Caco-2 (cell line): ENCODE results near the gene FAXC. TPM values are rescaled to one million over a fixed set of nuclear protein-coding genes. Genes with fewer than 3 reads are reported as not detected.

Experiments
- BruUV-seq: library from RNA; stranded (reverse); fragments of 400-500 nt; replicated peaks from 2 replicates; lab custom pipeline; 2021; lab: Mats Ljungman, UMichigan
- CTCF ChIA-PET: fragments of 300-600 bp; sonication (Branson Sonifier 250); formaldehyde crosslinking; loops from one replicate; lab custom pipeline; 2022; ENCODE audit warnings: antibody characterized with exemption; lab: Charles Lee
- POLR2A ChIA-PET: fragments of 300-600 bp; sonication (Branson Sonifier 250); formaldehyde crosslinking; loops from one replicate; lab custom pipeline; 2022; ENCODE audit warnings: antibody characterized with exemption; lab: Charles Lee
- DNase-seq, 2 experiments: peaks; one replicate each; pipeline versions ENCODE4 v3.0.0 to v3.0.0-alpha.2; 2020 to 2022
- H3K27me3 ChIP-seq: replicated peaks from 2 replicates; pipeline ENCODE4 v1.6.0; 2011; ENCODE audit warnings: low read length; ENCODE audit not compliant: control insufficient read depth, insufficient read depth
- H3K36me3 ChIP-seq: 2 replicates; pipeline ENCODE4 v1.5.1; 2011; ENCODE audit warnings: low read length; ENCODE audit not compliant: control insufficient read depth, insufficient read depth
- H3K4me1 ChIP-seq: fragments of 250-450 bp; sonication (Bioruptor Pico); 2 replicates; pipeline ENCODE4 v1.5.1; 2020; ENCODE audit warnings: mild to moderate bottlenecking
- H3K4me3 ChIP-seq: 2 replicates; pipeline ENCODE4 v1.5.1; 2011; ENCODE audit warnings: low read depth, mild to moderate bottlenecking, control low read depth, low read length
- H3K9me3 ChIP-seq: fragments of 250-450 bp; sonication (Bioruptor Pico); 2 replicates; pipeline ENCODE4 v1.5.1; 2020; ENCODE audit warnings: mild to moderate bottlenecking, moderate library complexity
- H3K27ac Mint-ChIP-seq: one replicate; pipeline ENCODE4 v1.8.0; 2022; ENCODE audit warnings: mixed read lengths; ENCODE audit not compliant: unreplicated experiment
- H3K27me3 Mint-ChIP-seq: one replicate; pipeline ENCODE4 v1.8.0; 2022; ENCODE audit warnings: mixed read lengths; ENCODE audit not compliant: insufficient read depth, unreplicated experiment
- H3K36me3 Mint-ChIP-seq: one replicate; pipeline ENCODE4 v1.8.0; 2022; ENCODE audit warnings: mild to moderate bottlenecking, mixed read lengths; ENCODE audit not compliant: insufficient read depth, unreplicated experiment
- H3K4me1 Mint-ChIP-seq: one replicate; pipeline ENCODE4 v1.8.0; 2022; ENCODE audit warnings: low read depth, mixed read lengths; ENCODE audit not compliant: unreplicated experiment
- H3K4me3 Mint-ChIP-seq: one replicate; pipeline ENCODE4 v1.8.0; 2022; ENCODE audit warnings: mild to moderate bottlenecking, moderate library complexity, mixed read lengths; ENCODE audit not compliant: unreplicated experiment
- H3K9me3 Mint-ChIP-seq: one replicate; pipeline ENCODE4 v1.8.0; 2022; ENCODE audit warnings: mixed read lengths; ENCODE audit not compliant: unreplicated experiment
- intact Hi-C: fragments of 100-400 bp; cut with micrococcal nuclease; formaldehyde crosslinking; loops from one replicate; pipeline ENCODE4 v1.10.0; 2022; ENCODE audit not compliant: unreplicated experiment
- total RNA-seq: library from RNA; stranded (reverse); gene quantifications from 2 replicates; pipeline ENCODE4 v1.2.3, GENCODE V29; 2022
- TF ChIP-seq, protein P1 (sequence below), 2 experiments: fragments of 200-600 bp in 1 of 2; IDR thresholded peaks; 1 replicate in 1 of 2; 2 replicates in 1 of 2; pipeline versions ENCODE4 v1.5.1 to v1.8.0; 2011 to 2022; ENCODE audit warnings: antibody characterized with exemption in 1 of 2, control low read depth in 1 of 2, inconsistent platforms in 1 of 2, low read depth in 1 of 2, low read length in 1 of 2, mild to moderate bottlenecking in 1 of 2, moderate library complexity in 1 of 2; ENCODE audit not compliant: insufficient read depth in 1 of 2, severe bottlenecking in 1 of 2, unreplicated experiment in 1 of 2

Gene FAXC
- total RNA-seq, 1 experiment from 2014 or later, result 0.16 TPM

DNA sequence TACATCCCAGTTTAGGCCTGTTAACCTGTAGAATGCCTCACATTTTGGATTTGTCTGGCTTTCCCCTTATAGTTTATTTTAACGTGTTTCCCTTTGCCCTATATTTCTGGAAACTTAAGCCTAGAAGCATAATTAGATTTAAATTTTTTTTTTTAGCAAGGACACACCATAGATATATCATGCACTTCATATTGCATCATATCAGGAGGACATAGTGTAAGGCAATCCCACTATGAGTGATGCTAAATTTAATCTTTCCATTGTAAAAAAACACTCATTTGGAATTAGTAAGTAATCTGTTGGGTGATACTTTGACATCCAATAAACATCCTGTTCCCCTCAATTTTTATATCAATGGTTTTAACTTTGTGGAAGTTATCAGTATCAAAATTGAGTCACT lies 10.3 kb upstream of the FAXC start:
- Histone ChIP-seq H3K4me1 (no peaks in the 10 kb centered on the region), H3K27me3 (no peaks in the 10 kb centered on the region), H3K36me3 (no peaks in the 10 kb centered on the region), H3K4me3 (no peak overlapping the region), H3K9me3 (no peaks in the 10 kb centered on the region)
- Mint-ChIP-seq H3K9me3 (peaks cover 6% of the 10 kb centered on the region), H3K27ac (no peak overlapping the region), H3K4me1 (no peaks in the 10 kb centered on the region), H3K4me3 (no peak overlapping the region), H3K27me3 (peaks cover 15% of the 10 kb centered on the region), H3K36me3 (no peaks in the 10 kb centered on the region)
- ChIA-PET POLR2A (no interaction called here), CTCF (no interaction called here)
- no peak for DNase-seq
- intact Hi-C loops, result no loop called here
- BruUV-seq, result no TSS peak
- TF ChIP-seq, protein P1, sequence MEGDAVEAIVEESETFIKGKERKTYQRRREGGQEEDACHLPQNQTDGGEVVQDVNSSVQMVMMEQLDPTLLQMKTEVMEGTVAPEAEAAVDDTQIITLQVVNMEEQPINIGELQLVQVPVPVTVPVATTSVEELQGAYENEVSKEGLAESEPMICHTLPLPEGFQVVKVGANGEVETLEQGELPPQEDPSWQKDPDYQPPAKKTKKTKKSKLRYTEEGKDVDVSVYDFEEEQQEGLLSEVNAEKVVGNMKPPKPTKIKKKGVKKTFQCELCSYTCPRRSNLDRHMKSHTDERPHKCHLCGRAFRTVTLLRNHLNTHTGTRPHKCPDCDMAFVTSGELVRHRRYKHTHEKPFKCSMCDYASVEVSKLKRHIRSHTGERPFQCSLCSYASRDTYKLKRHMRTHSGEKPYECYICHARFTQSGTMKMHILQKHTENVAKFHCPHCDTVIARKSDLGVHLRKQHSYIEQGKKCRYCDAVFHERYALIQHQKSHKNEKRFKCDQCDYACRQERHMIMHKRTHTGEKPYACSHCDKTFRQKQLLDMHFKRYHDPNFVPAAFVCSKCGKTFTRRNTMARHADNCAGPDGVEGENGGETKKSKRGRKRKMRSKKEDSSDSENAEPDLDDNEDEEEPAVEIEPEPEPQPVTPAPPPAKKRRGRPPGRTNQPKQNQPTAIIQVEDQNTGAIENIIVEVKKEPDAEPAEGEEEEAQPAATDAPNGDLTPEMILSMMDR (IDR thresholded peaks at IDR 0.05; ENCODE audit: insufficient read depth in 1 of 2, low read depth in 1 of 2, low read length in 1 of 2, severe bottlenecking in 1 of 2, unreplicated experiment in 1 of 2), result no peak

- CTCF ChIA-PET, result no interaction called here
- no peaks in the 10 kb centered on the region for H3K4me1 Mint-ChIP-seq
- intact Hi-C loops, result no loop called here
- no peak overlapping the region for H3K4me3 Mint-ChIP-seq
- no peaks in the 10 kb centered on the region for H3K36me3 Mint-ChIP-seq
- Histone ChIP-seq H3K4me3 (no peak overlapping the region), H3K27me3 (no peaks in the 10 kb centered on the region), H3K4me1 (no peaks in the 10 kb centered on the region), H3K9me3 (no peaks in the 10 kb centered on the region), H3K36me3 (no peaks in the 10 kb centered on the region)
- TF ChIP-seq, protein P1 (IDR thresholded peaks at IDR 0.05; ENCODE audit: insufficient read depth in 1 of 2, low read depth in 1 of 2, low read length in 1 of 2, severe bottlenecking in 1 of 2, unreplicated experiment in 1 of 2), result no peak
- POLR2A ChIA-PET, result no interaction called here
- no peak for DNase-seq
- H3K27ac Mint-ChIP-seq, result no peak overlapping the region
- no TSS peak for BruUV-seq
- peaks cover 21% of the 10 kb centered on the region for H3K27me3 Mint-ChIP-seq
- H3K9me3 Mint-ChIP-seq, result peaks cover 6% of the 10 kb centered on the region
These were observed 7.2 kb upstream of the FAXC start for GRCh38 chr6:99356641-99357040.

DNA sequence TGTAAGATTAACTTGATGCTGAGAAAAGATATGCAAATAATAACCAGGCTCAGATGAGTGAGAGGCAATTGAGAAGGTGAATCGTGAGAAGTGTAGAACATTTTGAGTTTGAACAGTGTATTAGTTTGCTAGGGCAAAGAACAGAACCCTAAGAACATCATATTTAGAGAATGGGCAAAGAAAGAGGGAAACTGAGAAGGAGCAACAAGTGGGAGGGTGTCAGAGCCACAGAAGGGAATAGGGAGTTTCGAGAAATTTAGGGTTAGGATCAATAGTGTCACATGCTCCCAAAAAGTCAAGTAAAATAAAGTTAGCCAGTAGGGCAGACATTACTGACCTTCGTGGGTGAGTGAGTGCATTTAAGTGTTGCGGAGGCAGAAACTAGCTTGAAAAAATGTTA lies 5.5 kb upstream of the FAXC start:
- no peak for DNase-seq
- CTCF ChIA-PET, result no interaction called here
- Mint-ChIP-seq H3K36me3 (no peaks in the 10 kb centered on the region), H3K4me1 (no peaks in the 10 kb centered on the region), H3K27me3 (peaks cover 21% of the 10 kb centered on the region), H3K27ac (no peak overlapping the region), H3K9me3 (peaks cover 6% of the 10 kb centered on the region), H3K4me3 (no peak overlapping the region)
- no peaks in the 10 kb centered on the region for H3K36me3 ChIP-seq
- H3K4me1 ChIP-seq, result no peaks in the 10 kb centered on the region
- intact Hi-C loops, result no loop called here
- H3K9me3 ChIP-seq, result no peaks in the 10 kb centered on the region
- TF ChIP-seq, protein P1 (IDR thresholded peaks at IDR 0.05; ENCODE audit: insufficient read depth in 1 of 2, low read depth in 1 of 2, low read length in 1 of 2, severe bottlenecking in 1 of 2, unreplicated experiment in 1 of 2), result no peak
- BruUV-seq, result no TSS peak
- H3K4me3 ChIP-seq, result no peak overlapping the region
- POLR2A ChIA-PET, result no interaction called here
- no peaks in the 10 kb centered on the region for H3K27me3 ChIP-seq
